SK-N-SH treated with all-trans-retinoic acid at 6 μM for 48 hours (cell line): ENCODE data around the gene CEP20.

ENCODE experiments used
- ARNTL ChIP-seq: fragments of 450-650 bp; formaldehyde crosslinking; IDR thresholded peaks from 2 replicates; pipeline ENCODE4 v1.5.0; 2020; ENCODE audit warnings: low read depth, mild to moderate bottlenecking, moderate library complexity, borderline replicate concordance
- ESRRG ChIP-seq: fragments of 250-450 bp; sonication (Bioruptor Pico); IDR thresholded peaks from 2 replicates; pipeline ENCODE4 v1.6.1; 2021; ENCODE audit warnings: mild to moderate bottlenecking
- GLIS3 ChIP-seq: fragments of 250-450 bp; sonication (Bioruptor Pico); IDR thresholded peaks from 2 replicates; pipeline ENCODE4 v1.5.0; 2020; ENCODE audit warnings: mild to moderate bottlenecking, moderate library complexity
- PATZ1 ChIP-seq: fragments of 250-450 bp; sonication (Bioruptor Pico); IDR thresholded peaks from 2 replicates; pipeline ENCODE4 v1.8.0; 2020; ENCODE audit warnings: mild to moderate bottlenecking, moderate library complexity, borderline replicate concordance
- RARB ChIP-seq: fragments of 250-450 bp; sonication (Bioruptor Pico); IDR thresholded peaks from 2 replicates; pipeline ENCODE4 v1.8.0; 2021; ENCODE audit warnings: mild to moderate bottlenecking, moderate library complexity
- TCF4 ChIP-seq: fragments of 250-450 bp; sonication (Bioruptor Pico); IDR thresholded peaks from 2 replicates; pipeline ENCODE4 v1.8.0; 2021; ENCODE audit warnings: mild to moderate bottlenecking, moderate library complexity, borderline replicate concordance
- ZC3H10 ChIP-seq: fragments of 250-450 bp; sonication (Bioruptor Pico); IDR thresholded peaks from 2 replicates; pipeline ENCODE4 v1.5.1; 2021; ENCODE audit warnings: mild to moderate bottlenecking, moderate library complexity
- ZFP3 ChIP-seq: fragments of 250-450 bp; sonication (Bioruptor Pico); IDR thresholded peaks from 2 replicates; pipeline ENCODE4 v1.5.0; 2020; ENCODE audit warnings: mild to moderate bottlenecking, moderate library complexity
- ZFP30 ChIP-seq: fragments of 450-650 bp; formaldehyde crosslinking; IDR thresholded peaks from 2 replicates; pipeline ENCODE4 v1.5.0; 2022; ENCODE audit warnings: mild to moderate bottlenecking, moderate library complexity
- ZNF565 ChIP-seq: fragments of 450-650 bp; formaldehyde crosslinking; conservative IDR thresholded peaks from 2 replicates; pipeline ENCODE4 v1.5.0; 2020; ENCODE audit warnings: low read depth, mild to moderate bottlenecking, moderate library complexity
- TF ChIP-seq, protein P1 (sequence below): fragments of 250-450 bp; sonication (Bioruptor Pico); IDR thresholded peaks from 2 replicates; pipeline ENCODE4 v1.8.0; 2021; ENCODE audit warnings: low read depth, mild to moderate bottlenecking, moderate library complexity, borderline replicate concordance
- TF ChIP-seq, protein P2 (sequence below): fragments of 250-450 bp; sonication (Bioruptor Pico); IDR thresholded peaks from 2 replicates; pipeline ENCODE4 v1.5.0; 2020; ENCODE audit warnings: mild to moderate bottlenecking, moderate library complexity

GRCh38 chr16:15916323-15916722 lies 27.9 kb upstream of the CEP20 start:
- no peak for TF ChIP-seq TCF4 (CRISPR knock-in tag)
- no peak for TF ChIP-seq ESRRG (CRISPR knock-in tag)
- TF ChIP-seq, protein P1, sequence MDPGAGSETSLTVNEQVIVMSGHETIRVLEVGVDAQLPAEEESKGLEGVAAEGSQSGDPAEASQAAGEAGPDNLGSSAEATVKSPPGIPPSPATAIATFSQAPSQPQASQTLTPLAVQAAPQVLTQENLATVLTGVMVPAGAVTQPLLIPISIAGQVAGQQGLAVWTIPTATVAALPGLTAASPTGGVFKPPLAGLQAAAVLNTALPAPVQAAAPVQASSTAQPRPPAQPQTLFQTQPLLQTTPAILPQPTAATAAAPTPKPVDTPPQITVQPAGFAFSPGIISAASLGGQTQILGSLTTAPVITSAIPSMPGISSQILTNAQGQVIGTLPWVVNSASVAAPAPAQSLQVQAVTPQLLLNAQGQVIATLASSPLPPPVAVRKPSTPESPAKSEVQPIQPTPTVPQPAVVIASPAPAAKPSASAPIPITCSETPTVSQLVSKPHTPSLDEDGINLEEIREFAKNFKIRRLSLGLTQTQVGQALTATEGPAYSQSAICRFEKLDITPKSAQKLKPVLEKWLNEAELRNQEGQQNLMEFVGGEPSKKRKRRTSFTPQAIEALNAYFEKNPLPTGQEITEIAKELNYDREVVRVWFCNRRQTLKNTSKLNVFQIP (CRISPR knock-in tag): no peak
- TF ChIP-seq, protein P2, sequence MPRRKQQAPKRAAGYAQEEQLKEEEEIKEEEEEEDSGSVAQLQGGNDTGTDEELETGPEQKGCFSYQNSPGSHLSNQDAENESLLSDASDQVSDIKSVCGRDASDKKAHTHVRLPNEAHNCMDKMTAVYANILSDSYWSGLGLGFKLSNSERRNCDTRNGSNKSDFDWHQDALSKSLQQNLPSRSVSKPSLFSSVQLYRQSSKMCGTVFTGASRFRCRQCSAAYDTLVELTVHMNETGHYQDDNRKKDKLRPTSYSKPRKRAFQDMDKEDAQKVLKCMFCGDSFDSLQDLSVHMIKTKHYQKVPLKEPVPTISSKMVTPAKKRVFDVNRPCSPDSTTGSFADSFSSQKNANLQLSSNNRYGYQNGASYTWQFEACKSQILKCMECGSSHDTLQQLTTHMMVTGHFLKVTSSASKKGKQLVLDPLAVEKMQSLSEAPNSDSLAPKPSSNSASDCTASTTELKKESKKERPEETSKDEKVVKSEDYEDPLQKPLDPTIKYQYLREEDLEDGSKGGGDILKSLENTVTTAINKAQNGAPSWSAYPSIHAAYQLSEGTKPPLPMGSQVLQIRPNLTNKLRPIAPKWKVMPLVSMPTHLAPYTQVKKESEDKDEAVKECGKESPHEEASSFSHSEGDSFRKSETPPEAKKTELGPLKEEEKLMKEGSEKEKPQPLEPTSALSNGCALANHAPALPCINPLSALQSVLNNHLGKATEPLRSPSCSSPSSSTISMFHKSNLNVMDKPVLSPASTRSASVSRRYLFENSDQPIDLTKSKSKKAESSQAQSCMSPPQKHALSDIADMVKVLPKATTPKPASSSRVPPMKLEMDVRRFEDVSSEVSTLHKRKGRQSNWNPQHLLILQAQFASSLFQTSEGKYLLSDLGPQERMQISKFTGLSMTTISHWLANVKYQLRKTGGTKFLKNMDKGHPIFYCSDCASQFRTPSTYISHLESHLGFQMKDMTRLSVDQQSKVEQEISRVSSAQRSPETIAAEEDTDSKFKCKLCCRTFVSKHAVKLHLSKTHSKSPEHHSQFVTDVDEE (CRISPR knock-in tag): no peak
- no peak for TF ChIP-seq ZC3H10 (CRISPR knock-in tag)
- TF ChIP-seq ZNF565 (CRISPR knock-in tag): no peak
- TF ChIP-seq ZFP30: no peak
- TF ChIP-seq ZFP3 (CRISPR knock-in tag): no peak
- TF ChIP-seq RARB (CRISPR knock-in tag): no peak
- TF ChIP-seq GLIS3 (CRISPR knock-in tag): no peak
- TF ChIP-seq ARNTL: no peak
- TF ChIP-seq PATZ1 (CRISPR knock-in tag): no peak
